Measurements from ENCODE around the gene MACROH2A2. TPM values are rescaled to one million over a fixed set of nuclear protein-coding genes. Genes with fewer than 3 reads are reported as not detected.
A peak's percentile ranks its signal among the peaks of the same experiment; 100 is the strongest.

The MACROH2A2 gene
- total and polyA plus RNA-seq, 2 of the 13 experiments (the other 11 are each of a cell fraction or from before 2014, with no cell fraction given) = 9.8 to 43.1 TPM

DNA sequence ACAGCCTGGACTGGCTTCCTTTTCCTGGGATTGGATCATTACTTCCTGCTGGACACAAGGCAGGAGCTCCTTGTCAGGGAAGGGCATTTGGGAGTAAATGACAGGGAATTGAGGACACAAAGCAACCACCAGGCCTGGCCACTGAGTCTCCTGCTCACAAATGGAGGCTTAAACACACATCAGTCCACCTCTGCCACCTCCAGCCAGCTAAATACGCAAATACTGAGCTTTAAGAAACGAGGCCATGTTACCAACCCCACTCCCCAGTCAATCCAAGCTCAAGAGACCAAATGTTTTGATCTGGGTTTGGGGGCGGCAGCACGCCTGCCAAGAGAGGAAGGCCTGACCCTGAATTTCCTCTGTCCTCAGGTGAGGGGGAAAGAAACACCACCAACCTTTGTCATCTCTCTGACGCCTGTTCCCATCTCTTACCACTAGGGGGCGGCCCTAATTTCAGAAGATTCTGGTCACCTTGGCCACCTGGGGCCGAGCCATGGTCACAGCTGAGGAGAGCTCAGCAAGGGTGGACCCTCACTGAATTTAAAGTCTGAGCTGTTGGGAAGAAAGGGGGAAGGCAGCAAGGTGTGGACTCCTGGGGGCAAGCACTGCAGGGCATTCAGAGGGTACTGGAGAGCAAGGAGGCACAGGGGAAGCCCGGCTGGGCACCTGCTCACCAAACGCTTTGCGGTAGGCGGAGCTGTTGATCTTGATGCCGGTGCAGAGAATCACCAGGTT is 63.5 kb downstream of the MACROH2A2 start (continued):
- TF ChIP-seq ZNF564 (CRISPR knock-in tag; IDR thresholded peaks at IDR 0.05) = no peak
- no peak for TF ChIP-seq MED8 (CRISPR knock-in tag; IDR thresholded peaks at IDR 0.05; ENCODE audit: insufficient replicate concordance)
- 0 out of 2 replicates have a peak, but pooled peaks have one; percentile 26 for TF ChIP-seq MYPOP (CRISPR knock-in tag; IDR thresholded peaks at IDR 0.05)
- no peak for TF ChIP-seq PAWR (CRISPR knock-in tag; IDR thresholded peaks at IDR 0.05; ENCODE audit: borderline replicate concordance)
- TF ChIP-seq BORCS8-MEF2B (CRISPR knock-in tag; IDR thresholded peaks at IDR 0.05) = no peak
- no peak for TF ChIP-seq ZNF205 (CRISPR knock-in tag; IDR thresholded peaks at IDR 0.05)
- TF ChIP-seq ZNF629 (CRISPR knock-in tag; conservative IDR thresholded peaks at IDR 0.05) = no peak
- no peak for TF ChIP-seq ZNF777 (CRISPR knock-in tag; IDR thresholded peaks at IDR 0.05)
- no peak for TF ChIP-seq ZFP1 (CRISPR knock-in tag; IDR thresholded peaks at IDR 0.05)
- TF ChIP-seq CREM (IDR thresholded peaks at IDR 0.05) = no peak
- no peak for TF ChIP-seq CREM (CRISPR knock-in tag; IDR thresholded peaks at IDR 0.05)
- no peak for TF ChIP-seq HIC2 (CRISPR knock-in tag; IDR thresholded peaks at IDR 0.05; ENCODE audit: low read depth)
- no peak for TF ChIP-seq ZNF720 (CRISPR knock-in tag; IDR thresholded peaks at IDR 0.05)
- TF ChIP-seq MLLT10 (CRISPR knock-in tag; IDR thresholded peaks at IDR 0.05) = no peak
- no peak for TF ChIP-seq CC2D1A (CRISPR knock-in tag; IDR thresholded peaks at IDR 0.05)
- no peak for TF ChIP-seq SP5 (CRISPR knock-in tag; IDR thresholded peaks at IDR 0.05; ENCODE audit: borderline replicate concordance, low read depth)
- TF ChIP-seq GABPB1 (CRISPR knock-in tag; IDR thresholded peaks at IDR 0.05) = no peak
- no peak for TF ChIP-seq SP4 (CRISPR knock-in tag; IDR thresholded peaks at IDR 0.05)
- TF ChIP-seq LCORL (IDR thresholded peaks at IDR 0.05) = no peak
- no peak for TF ChIP-seq LCORL (CRISPR knock-in tag; IDR thresholded peaks at IDR 0.05)
- TF ChIP-seq NFKB2 (CRISPR knock-in tag; IDR thresholded peaks at IDR 0.05; ENCODE audit: borderline replicate concordance) = peak; percentile 32; the same call in 1 of the 2 replicates
- TF ChIP-seq NAIF1 (CRISPR knock-in tag; IDR thresholded peaks at IDR 0.05; ENCODE audit: borderline replicate concordance) = no peak
- no peak for TF ChIP-seq ZNF83 (CRISPR knock-in tag; IDR thresholded peaks at IDR 0.05; ENCODE audit: borderline replicate concordance)
- TF ChIP-seq, protein P1, sequence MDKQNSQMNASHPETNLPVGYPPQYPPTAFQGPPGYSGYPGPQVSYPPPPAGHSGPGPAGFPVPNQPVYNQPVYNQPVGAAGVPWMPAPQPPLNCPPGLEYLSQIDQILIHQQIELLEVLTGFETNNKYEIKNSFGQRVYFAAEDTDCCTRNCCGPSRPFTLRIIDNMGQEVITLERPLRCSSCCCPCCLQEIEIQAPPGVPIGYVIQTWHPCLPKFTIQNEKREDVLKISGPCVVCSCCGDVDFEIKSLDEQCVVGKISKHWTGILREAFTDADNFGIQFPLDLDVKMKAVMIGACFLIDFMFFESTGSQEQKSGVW (CRISPR knock-in tag; IDR thresholded peaks at IDR 0.05; ENCODE audit: borderline replicate concordance) = no peak
- TF ChIP-seq, protein P2, sequence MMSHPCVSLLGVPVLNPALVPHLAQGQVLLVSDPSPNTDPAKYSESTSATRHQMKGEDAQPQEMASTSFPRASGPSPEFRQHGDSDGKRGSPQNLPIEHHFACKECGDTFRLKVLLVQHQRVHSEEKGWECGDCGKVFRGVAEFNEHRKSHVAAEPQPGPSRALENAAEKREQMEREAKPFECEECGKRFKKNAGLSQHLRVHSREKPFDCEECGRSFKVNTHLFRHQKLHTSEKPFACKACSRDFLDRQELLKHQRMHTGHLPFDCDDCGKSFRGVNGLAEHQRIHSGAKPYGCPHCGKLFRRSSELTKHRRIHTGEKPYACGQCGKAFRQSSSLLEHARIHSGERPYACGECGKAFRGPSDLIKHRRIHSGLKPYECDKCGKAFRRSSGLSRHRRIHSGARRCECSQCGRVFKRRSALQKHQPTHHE (CRISPR knock-in tag; IDR thresholded peaks at IDR 0.05; ENCODE audit: borderline replicate concordance) = no peak
- no peak for TF ChIP-seq ZNF180 (CRISPR knock-in tag; IDR thresholded peaks at IDR 0.05; ENCODE audit: borderline replicate concordance, low read depth)
- no peak for TF ChIP-seq ZSCAN30 (CRISPR knock-in tag; IDR thresholded peaks at IDR 0.05)
- no peak for TF ChIP-seq GABPA (IDR thresholded peaks at IDR 0.05; ENCODE audit: low read depth, low read length)
- no peak for TF ChIP-seq GABPA (CRISPR knock-in tag; IDR thresholded peaks at IDR 0.05; ENCODE audit: low read depth)
